HCT116 (cell line): ENCODE data around the gene ELMOD3. TPM values are rescaled to one million over a fixed set of nuclear protein-coding genes. Genes with fewer than 3 reads are reported as not detected.

Source experiments
- ATAC-seq: fragments of 200-7000 bp; cut with Tn5 transposase; 2 replicates; pipeline ENCODE4 v1.9.1; 2020; ENCODE audit warnings: mild to moderate bottlenecking, moderate library complexity
- BruUV-seq: library from RNA; stranded (reverse); fragments of 400-500 nt; replicated peaks from 2 replicates; lab custom pipeline; 2021; lab: Mats Ljungman, UMichigan
- CTCF ChIA-PET: fragments of 300-600 bp; sonication (Branson Sonifier 250); formaldehyde crosslinking; loops from one replicate; lab custom pipeline; 2021; ENCODE audit warnings: antibody characterized with exemption; lab: Charles Lee
- POLR2A ChIA-PET: fragments of 300-600, 350-600 bp; sonication (Branson Sonifier 250); formaldehyde crosslinking; loops from one replicate; lab custom pipeline; 2021; ENCODE audit warnings: antibody characterized with exemption; lab: Charles Lee
- RAD21 ChIA-PET, 2 experiments: fragments of 300-600 bp; sonication (Branson Sonifier 250); formaldehyde crosslinking; loops; one replicate each; lab custom pipeline; 2023; ENCODE audit warnings: low total read pairs in 2 of 2; ENCODE audit not compliant: uncharacterized antibody in 2 of 2, unreplicated experiment in 2 of 2, low non-redundant PET in 1 of 2; lab: Charles Lee
- DNase-seq: peaks from one replicate; pipeline ENCODE4 v3.0.0-alpha.2; 2010; ENCODE audit warnings: low read depth, low spot score
- H2AFZ ChIP-seq: fragments of 200-600 bp; shearing (Covaris generic), sonication (generic); 2 replicates; pipeline ENCODE4 v1.6.1; 2017; ENCODE audit warnings: low read depth, mixed run types, mixed read lengths, antibody characterized with exemption, low read length; ENCODE audit not compliant: poor library complexity, severe bottlenecking
- H3K27ac ChIP-seq: 2 replicates; pipeline ENCODE4 v1.5.1; 2012; ENCODE audit warnings: low read depth, low read length
- H3K27me3 ChIP-seq: fragments of 200-600 bp; sonication (generic); 2 replicates; pipeline ENCODE4 v1.6.1; 2016; ENCODE audit warnings: mixed run types, low read length, mixed read lengths; ENCODE audit not compliant: insufficient read depth
- H3K36me3 ChIP-seq, 2 experiments: fragments of 200-500 bp in 1 of 2; fragments of 200-600 bp in 1 of 2; sonication (Bioruptor generic) in 1 of 2; sonication (generic) in 1 of 2; 2 replicates each; pipeline versions ENCODE4 v1.5.1 to v1.6.1; 2014 to 2016; ENCODE audit warnings: low read length in 2 of 2, inconsistent platforms in 1 of 2, mixed read lengths in 1 of 2, mixed run types in 1 of 2; ENCODE audit not compliant: insufficient read depth in 2 of 2, control insufficient read depth in 1 of 2
- H3K4me1 ChIP-seq, 2 experiments: fragments of 200-600 bp in 1 of 2; sonication (generic) in 1 of 2; 2 replicates each; pipeline versions ENCODE4 v1.5.1 to v1.6.1; 2012 to 2017; ENCODE audit warnings: low read length in 2 of 2, inconsistent platforms in 1 of 2, mild to moderate bottlenecking in 1 of 2, mixed read lengths in 1 of 2, mixed run types in 1 of 2, moderate library complexity in 1 of 2; ENCODE audit not compliant: insufficient read depth in 2 of 2, control insufficient read depth in 1 of 2
- H3K4me2 ChIP-seq: fragments of 200-600 bp; sonication (generic); 2 replicates; pipeline ENCODE4 v1.6.1; 2017; ENCODE audit warnings: mixed run types, low read length, mixed read lengths
- H3K4me3 ChIP-seq, 2 experiments: fragments of 200-600 bp in 1 of 2; sonication (generic) in 1 of 2; replicated peaks in 1 of 2; 2 replicates each; pipeline ENCODE4 v1.5.1; 2011 to 2016; ENCODE audit warnings: low read length in 2 of 2, control low read depth in 1 of 2, low read depth in 1 of 2, mild to moderate bottlenecking in 1 of 2, mixed read lengths in 1 of 2, mixed run types in 1 of 2
- H3K79me2 ChIP-seq: fragments of 200-600 bp; sonication (generic); 2 replicates; pipeline ENCODE4 v1.6.1; 2017; ENCODE audit warnings: mild to moderate bottlenecking, mixed run types, low read length, moderate library complexity, mixed read lengths; ENCODE audit not compliant: insufficient read depth
- H3K9ac ChIP-seq: fragments of 200-600 bp; sonication (generic); 2 replicates; pipeline ENCODE4 v1.6.1; 2016; ENCODE audit warnings: low read length, mixed read lengths
- H3K9me2 ChIP-seq: fragments of 200-600 bp; sonication (generic), shearing (Covaris generic); 2 replicates; pipeline ENCODE4 v1.6.1; 2017; ENCODE audit warnings: mixed run types, mild to moderate bottlenecking, moderate library complexity; ENCODE audit not compliant: insufficient read depth
- H3K9me3 ChIP-seq, 2 experiments: fragments of 200-500 bp in 1 of 2; fragments of 200-600 bp in 1 of 2; sonication (Bioruptor generic) in 1 of 2; sonication (generic) in 1 of 2; 2 replicates each; pipeline ENCODE4 v1.6.1; 2014 to 2017; ENCODE audit warnings: low read length in 2 of 2, mixed read lengths in 2 of 2, inconsistent platforms in 1 of 2, low read depth in 1 of 2, mild to moderate bottlenecking in 1 of 2, mixed run types in 1 of 2, moderate library complexity in 1 of 2; ENCODE audit not compliant: control insufficient read depth in 1 of 2, insufficient read depth in 1 of 2
- H4K20me1 ChIP-seq: fragments of 200-600 bp; sonication (generic), shearing (Covaris generic); 2 replicates; pipeline ENCODE4 v1.6.1; 2017; ENCODE audit warnings: mixed run types, mild to moderate bottlenecking, moderate library complexity; ENCODE audit not compliant: insufficient read depth
- CEBPB ChIP-seq: IDR thresholded peaks from 2 replicates; pipeline ENCODE4 v1.6.1; 2012; ENCODE audit warnings: low read depth
- EZH2 ChIP-seq: fragments of 200-600 bp; sonication (generic); IDR thresholded peaks from 2 replicates; pipeline ENCODE4 v1.6.1; 2017; ENCODE audit warnings: antibody characterized with exemption, mixed run types
- FOSL1 ChIP-seq: IDR thresholded peaks from 2 replicates; pipeline ENCODE4 v1.6.1; 2012; ENCODE audit warnings: low read depth
- JUND ChIP-seq: IDR thresholded peaks from 2 replicates; pipeline ENCODE4 v1.6.1; 2012
- SRF ChIP-seq: IDR thresholded peaks from 2 replicates; pipeline ENCODE4 v1.6.1; 2012; ENCODE audit warnings: low read depth
- TCF7L2 ChIP-seq: IDR thresholded peaks from 2 replicates; pipeline ENCODE4 v1.7.0; 2011; ENCODE audit warnings: borderline replicate concordance, inconsistent platforms; ENCODE audit not compliant: insufficient read depth, insufficient read length; ENCODE audit errors: extremely low read depth
- YY1 ChIP-seq: IDR thresholded peaks from 2 replicates; pipeline ENCODE4 v1.6.1; 2011; ENCODE audit warnings: low read length, low read depth, moderate library complexity, mild to moderate bottlenecking; ENCODE audit not compliant: insufficient replicate concordance; ENCODE audit errors: extremely low read depth
- intact Hi-C: fragments of 100-400 bp; cut with micrococcal nuclease; formaldehyde crosslinking; loops from 2 replicates; pipeline ENCODE4 v1.10.0; 2022
- total RNA-seq: library from RNA; stranded (reverse); gene quantifications from one replicate; pipeline ENCODE4 v1.2.1, GENCODE V29; 2021; ENCODE audit not compliant: unreplicated experiment
- TF ChIP-seq, protein P1 (sequence below): IDR thresholded peaks from 2 replicates; pipeline ENCODE4 v1.6.1; 2012
- TF ChIP-seq, protein P2 (sequence below): IDR thresholded peaks from 2 replicates; pipeline ENCODE4 v1.6.1; 2011; ENCODE audit warnings: mild to moderate bottlenecking, low read length, moderate library complexity; ENCODE audit not compliant: insufficient replicate concordance; ENCODE audit errors: extremely low read depth

ELMOD3 gene
- total RNA-seq, 1 experiment from 2014 or later: 9.2 TPM

DNA sequence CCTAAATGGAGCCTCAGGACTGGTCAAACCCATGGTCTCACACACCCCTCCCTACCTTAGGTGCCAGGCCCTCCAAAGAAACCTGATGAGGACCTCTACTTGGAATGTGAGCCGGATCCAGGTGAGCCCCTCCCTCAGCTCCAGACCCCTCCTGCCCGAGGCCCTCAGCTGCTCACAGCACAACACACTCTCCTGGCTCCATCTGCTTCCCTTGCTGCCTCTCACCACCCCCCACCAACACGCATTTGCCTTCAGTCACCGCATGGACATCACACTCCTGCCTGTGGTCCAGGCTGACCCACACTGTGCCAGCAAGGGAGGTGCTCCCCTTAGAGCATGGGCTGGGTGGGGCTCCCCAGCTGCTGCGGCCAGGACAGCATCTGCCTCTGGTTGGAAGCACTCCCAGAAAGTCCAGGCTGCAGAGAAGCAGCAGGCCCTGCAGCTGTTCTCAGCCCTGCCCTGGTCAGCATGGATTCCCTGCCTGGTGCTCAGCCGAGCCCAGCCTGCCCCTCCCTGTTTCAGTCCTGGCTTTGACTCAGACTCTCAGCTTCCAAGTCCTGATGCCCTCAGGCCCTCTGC is 79.0 kb downstream of the ELMOD3 start:
- Histone ChIP-seq H4K20me1 (no peaks in the 10 kb centered on the region), H2AFZ (no peak overlapping the region), H3K4me2 (peak overlapping the region; percentile 64), H3K79me2 (no peaks in the 10 kb centered on the region), H3K4me1 (peaks cover 24 to 58% of the 10 kb centered on the region in 2 experiments), H3K27ac (peak overlapping the region; percentile 60), H3K36me3 (no peaks in the 10 kb centered on the region), H3K9ac (no peak overlapping the region), H3K27me3 (no peaks in the 10 kb centered on the region), H3K4me3 (no peak overlapping the region), H3K9me3 (no peaks in the 10 kb centered on the region), H3K9me2 (no peaks in the 10 kb centered on the region)
- no TSS peak for BruUV-seq
- ATAC-seq (peak; percentile 18), DNase-seq (no peak)
- RAD21 ChIA-PET: interaction anchor here in 1 of 2 experiments (1.1 kb wide), 1 partner anchor 119 kb away, joined by 4 read pairs; no protein-coding TSS in a partner anchor
- TF ChIP-seq FOSL1 (no peak), SRF (no peak), JUND (no peak), YY1 (no peak), EZH2 (no peak), TCF7L2 (no peak), CEBPB (no peak)
- TF ChIP-seq, protein P1, sequence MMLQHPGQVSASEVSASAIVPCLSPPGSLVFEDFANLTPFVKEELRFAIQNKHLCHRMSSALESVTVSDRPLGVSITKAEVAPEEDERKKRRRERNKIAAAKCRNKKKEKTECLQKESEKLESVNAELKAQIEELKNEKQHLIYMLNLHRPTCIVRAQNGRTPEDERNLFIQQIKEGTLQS: no peak
- TF ChIP-seq, protein P2, sequence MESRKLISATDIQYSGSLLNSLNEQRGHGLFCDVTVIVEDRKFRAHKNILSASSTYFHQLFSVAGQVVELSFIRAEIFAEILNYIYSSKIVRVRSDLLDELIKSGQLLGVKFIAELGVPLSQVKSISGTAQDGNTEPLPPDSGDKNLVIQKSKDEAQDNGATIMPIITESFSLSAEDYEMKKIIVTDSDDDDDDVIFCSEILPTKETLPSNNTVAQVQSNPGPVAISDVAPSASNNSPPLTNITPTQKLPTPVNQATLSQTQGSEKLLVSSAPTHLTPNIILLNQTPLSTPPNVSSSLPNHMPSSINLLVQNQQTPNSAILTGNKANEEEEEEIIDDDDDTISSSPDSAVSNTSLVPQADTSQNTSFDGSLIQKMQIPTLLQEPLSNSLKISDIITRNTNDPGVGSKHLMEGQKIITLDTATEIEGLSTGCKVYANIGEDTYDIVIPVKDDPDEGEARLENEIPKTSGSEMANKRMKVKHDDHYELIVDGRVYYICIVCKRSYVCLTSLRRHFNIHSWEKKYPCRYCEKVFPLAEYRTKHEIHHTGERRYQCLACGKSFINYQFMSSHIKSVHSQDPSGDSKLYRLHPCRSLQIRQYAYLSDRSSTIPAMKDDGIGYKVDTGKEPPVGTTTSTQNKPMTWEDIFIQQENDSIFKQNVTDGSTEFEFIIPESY: no peak
- CTCF ChIA-PET: interaction anchor here (1.2 kb wide), 1 partner anchor 118 kb away, joined by 5 read pairs; no protein-coding TSS in a partner anchor
- POLR2A ChIA-PET: interaction anchor here (1.3 to 2.7 kb wide), 2 partner anchors 105 to 113 kb away, joined by 3 to 17 read pairs; partner anchors contain the start of gene MAT2A
- intact Hi-C loops: no loop called here
